PFSK-1 (cell line): ENCODE results near the gene CYP27C1.

Experiments
- POLR2AphosphoS5 ChIP-seq: IDR thresholded peaks from 2 replicates; pipeline ENCODE4 v1.6.1; 2012; ENCODE audit warnings: low read depth, mild to moderate bottlenecking, control low read depth, low read length, moderate library complexity
- SIN3A ChIP-seq: IDR thresholded peaks from 2 replicates; pipeline ENCODE4 v1.6.1; 2012; ENCODE audit warnings: mild to moderate bottlenecking, low read length, moderate library complexity, borderline replicate concordance; ENCODE audit not compliant: insufficient read depth

GRCh38 chr2:127146820-127147502 lies 73.1 kb downstream of the CYP27C1 start:
- TF ChIP-seq POLR2AphosphoS5 (no peak), SIN3A (no peak)
